Measurements from ENCODE around the gene ZNF804B. TPM values are rescaled to one million over a fixed set of nuclear protein-coding genes. Genes with fewer than 3 reads are reported as not detected.
"Not testable (repeated sequence)": the region's sequence is repeated elsewhere in the genome, so short reads cannot be mapped to it uniquely, and the experiment has no call there.

Gene ZNF804B
- total RNA-seq, 1 experiment from 2014 or later: not detected

GRCh38 chr7:89183712-89184111, 424.2 kb downstream of the ZNF804B start:
- H3K36me3 ChIP-seq (ENCODE audit: insufficient read depth, low read length, poor library complexity, severe bottlenecking): no peaks in the 10 kb centered on the region
- H3K27ac ChIP-seq (ENCODE audit: low read depth, low read length, poor library complexity, severe bottlenecking): no peak overlapping the region
- H3K27me3 ChIP-seq (replicated peaks; ENCODE audit: insufficient read depth, low read depth, low read length, poor library complexity): peaks cover 5% of the 10 kb centered on the region
- DNase-seq (ENCODE audit: low spot score): no peak
- H3K4me1 ChIP-seq (ENCODE audit: insufficient read depth, low read length, poor library complexity, severe bottlenecking): no peaks in the 10 kb centered on the region
- no TSS peak for BruUV-seq (replicated peaks)
- no peak for TF ChIP-seq EZH2 (IDR thresholded peaks at IDR 0.05; ENCODE audit: borderline replicate concordance, low read depth, low read length, poor library complexity, severe bottlenecking)
- no peak for TF ChIP-seq CTCF (conservative IDR thresholded peaks at IDR 0.05; ENCODE audit: low read depth, low read length)
- no peak overlapping the region for H3K4me3 ChIP-seq (ENCODE audit: low read depth, low read length, poor library complexity, severe bottlenecking)
- H3K9me3 ChIP-seq (ENCODE audit: low read depth, low read length, poor library complexity, severe bottlenecking): no peaks in the 10 kb centered on the region
- ChIA-PET CTCF (no interaction called here), POLR2A (ENCODE audit: low non-redundant PET) (no interaction called here)
- intact Hi-C loops (cut with micrococcal nuclease; ENCODE audit: unreplicated experiment): no loop called here

- H3K4me1 ChIP-seq (ENCODE audit: insufficient read depth, low read length, poor library complexity, severe bottlenecking): no peaks in the 10 kb centered on the region
- TF ChIP-seq EZH2 (IDR thresholded peaks at IDR 0.05; ENCODE audit: borderline replicate concordance, low read depth, low read length, poor library complexity, severe bottlenecking) (no peak), CTCF (conservative IDR thresholded peaks at IDR 0.05; ENCODE audit: low read depth, low read length) (no peak)
- intact Hi-C loops (cut with micrococcal nuclease; ENCODE audit: unreplicated experiment): no loop called here
- H3K27ac ChIP-seq (ENCODE audit: low read depth, low read length, poor library complexity, severe bottlenecking): no peak overlapping the region
- POLR2A ChIA-PET (ENCODE audit: low non-redundant PET): no interaction called here
- no peak for DNase-seq (ENCODE audit: low spot score)
- CTCF ChIA-PET: no interaction called here
- no peaks in the 10 kb centered on the region for H3K36me3 ChIP-seq (ENCODE audit: insufficient read depth, low read length, poor library complexity, severe bottlenecking)
- H3K9me3 ChIP-seq (ENCODE audit: low read depth, low read length, poor library complexity, severe bottlenecking): no peaks in the 10 kb centered on the region
- BruUV-seq (replicated peaks): no TSS peak
- no peaks in the 10 kb centered on the region for H3K27me3 ChIP-seq (replicated peaks; ENCODE audit: insufficient read depth, low read depth, low read length, poor library complexity)
- H3K4me3 ChIP-seq (ENCODE audit: low read depth, low read length, poor library complexity, severe bottlenecking): no peak overlapping the region
Measured at GRCh38 chr7:89200758-89201157, 441.3 kb downstream of the ZNF804B start.

GRCh38 chr7:89223900-89224395, 464.4 kb downstream of the ZNF804B start:
- Histone ChIP-seq H3K27me3 (replicated peaks; ENCODE audit: insufficient read depth, low read depth, low read length, poor library complexity) (no peaks in the 10 kb centered on the region), H3K4me1 (ENCODE audit: insufficient read depth, low read length, poor library complexity, severe bottlenecking) (no peaks in the 10 kb centered on the region), H3K4me3 (ENCODE audit: low read depth, low read length, poor library complexity, severe bottlenecking) (no peak overlapping the region), H3K36me3 (ENCODE audit: insufficient read depth, low read length, poor library complexity, severe bottlenecking) (no peaks in the 10 kb centered on the region), H3K27ac (ENCODE audit: low read depth, low read length, poor library complexity, severe bottlenecking) (no peak overlapping the region), H3K9me3 (ENCODE audit: low read depth, low read length, poor library complexity, severe bottlenecking) (no peaks in the 10 kb centered on the region)
- POLR2A ChIA-PET (ENCODE audit: low non-redundant PET): no interaction called here
- CTCF ChIA-PET: no interaction called here
- TF ChIP-seq CTCF (conservative IDR thresholded peaks at IDR 0.05; ENCODE audit: low read depth, low read length) (no peak), EZH2 (IDR thresholded peaks at IDR 0.05; ENCODE audit: borderline replicate concordance, low read depth, low read length, poor library complexity, severe bottlenecking) (no peak)
- intact Hi-C loops (cut with micrococcal nuclease; ENCODE audit: unreplicated experiment): no loop called here
- DNase-seq (ENCODE audit: low spot score): no peak
- BruUV-seq (replicated peaks): no TSS peak

- H3K27ac ChIP-seq (ENCODE audit: low read depth, low read length, poor library complexity, severe bottlenecking); CTCF ChIA-PET; H3K36me3 ChIP-seq (ENCODE audit: insufficient read depth, low read length, poor library complexity, severe bottlenecking); DNase-seq (ENCODE audit: low spot score); H3K4me3 ChIP-seq (ENCODE audit: low read depth, low read length, poor library complexity, severe bottlenecking); H3K9me3 ChIP-seq (ENCODE audit: low read depth, low read length, poor library complexity, severe bottlenecking); H3K4me1 ChIP-seq (ENCODE audit: insufficient read depth, low read length, poor library complexity, severe bottlenecking); POLR2A ChIA-PET (ENCODE audit: low non-redundant PET); H3K27me3 ChIP-seq (replicated peaks; ENCODE audit: insufficient read depth, low read depth, low read length, poor library complexity); BruUV-seq (replicated peaks); intact Hi-C loops (cut with micrococcal nuclease; ENCODE audit: unreplicated experiment): not testable (repeated sequence)
Measured at GRCh38 chr7:89228688-89229171, 469.2 kb downstream of the ZNF804B start.
